Amniotic stem cell (primary cell): ENCODE measurements around the gene GUK1.

ENCODE experiments used
- DNase-seq: peaks from one replicate; lab custom pipeline; 2025; lab: John Stamatoyannopoulos, UW

GUK1 gene

DNA sequence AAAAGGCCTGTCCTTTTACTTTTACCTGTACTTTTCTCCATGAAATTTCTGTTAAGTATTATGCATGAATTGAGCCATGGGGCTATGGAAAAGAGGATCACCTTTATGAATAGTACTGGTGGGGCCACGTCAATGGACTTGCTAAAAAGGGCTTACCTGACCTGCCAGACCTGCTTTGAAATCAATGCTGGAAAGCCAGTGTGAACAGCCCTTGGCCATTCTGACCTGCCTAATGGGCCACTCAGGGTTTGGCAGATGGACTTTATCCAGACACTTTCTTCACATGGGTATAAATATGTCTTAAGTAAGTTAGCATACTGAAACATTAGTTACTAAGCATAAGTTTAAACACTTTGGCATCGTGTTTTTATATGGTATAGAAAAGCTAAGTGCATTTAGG is 8.3 kb upstream of the GUK1 start:
- no peak for DNase-seq

DNA sequence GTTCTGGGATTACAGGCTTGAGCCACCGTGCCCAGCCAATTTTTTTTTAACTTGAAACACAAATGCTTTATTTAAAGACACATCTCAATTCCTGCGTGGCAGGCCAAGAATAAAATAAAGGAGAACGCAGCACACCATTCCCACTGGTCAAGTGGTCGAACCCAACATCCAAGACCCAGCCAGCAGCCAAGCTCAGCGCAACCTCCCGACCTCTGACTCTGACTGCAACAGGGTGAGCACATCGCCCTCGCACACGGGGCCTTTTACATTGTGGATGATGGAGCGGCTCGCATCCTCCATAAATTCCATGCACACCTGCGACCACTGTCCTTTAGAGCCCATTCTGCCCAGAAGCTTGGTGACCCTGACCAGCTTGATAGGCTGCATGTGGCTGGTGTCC is 5.5 kb upstream of the GUK1 start:
- no peak for DNase-seq

DNA sequence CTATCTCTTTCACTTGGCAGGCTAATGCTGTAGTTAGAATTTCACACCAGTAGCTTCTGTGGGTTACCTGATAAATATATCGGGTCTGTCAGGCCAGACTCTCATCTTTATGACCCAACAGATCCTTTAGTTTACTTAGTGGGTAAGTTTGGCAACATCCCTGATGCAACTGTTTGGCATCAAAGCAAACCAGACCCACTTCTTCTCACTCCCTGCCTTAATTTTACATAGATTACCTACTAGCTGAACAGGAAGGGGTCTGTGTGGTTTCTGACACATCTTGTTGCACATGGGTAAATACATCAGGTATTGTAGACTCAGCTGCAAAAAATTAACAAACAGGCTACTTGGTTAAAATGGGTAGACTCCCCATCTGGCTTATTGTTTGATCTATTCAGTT is 3.2 kb upstream of the GUK1 start:
- no peak for DNase-seq

DNA sequence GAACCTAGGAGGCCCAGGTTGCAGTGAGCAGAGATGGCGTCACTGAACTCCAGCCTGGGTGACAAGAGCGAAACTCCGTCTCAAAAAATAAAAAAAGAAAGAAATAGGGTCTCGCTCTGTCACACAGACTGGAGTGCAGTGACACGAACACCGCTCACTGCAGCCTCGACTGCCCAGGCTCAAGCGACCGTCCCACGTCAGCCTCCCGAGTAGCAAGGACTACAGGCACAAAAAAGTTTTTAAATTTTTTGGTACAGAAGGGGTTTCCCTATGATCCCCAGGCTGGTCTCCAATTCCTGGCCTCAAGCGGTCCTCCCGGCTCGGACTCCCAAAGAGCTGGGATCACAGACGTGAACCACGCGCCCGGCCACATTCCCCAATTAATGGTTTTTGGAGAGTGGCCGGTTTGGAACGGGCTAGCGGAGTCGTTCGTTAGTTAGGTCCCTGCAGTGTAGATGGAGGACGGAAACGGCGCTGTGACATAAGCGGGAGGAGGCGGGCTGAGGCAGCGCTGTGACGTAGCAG is 611 bp upstream of the GUK1 start:
- DNase-seq, result no peak

DNA sequence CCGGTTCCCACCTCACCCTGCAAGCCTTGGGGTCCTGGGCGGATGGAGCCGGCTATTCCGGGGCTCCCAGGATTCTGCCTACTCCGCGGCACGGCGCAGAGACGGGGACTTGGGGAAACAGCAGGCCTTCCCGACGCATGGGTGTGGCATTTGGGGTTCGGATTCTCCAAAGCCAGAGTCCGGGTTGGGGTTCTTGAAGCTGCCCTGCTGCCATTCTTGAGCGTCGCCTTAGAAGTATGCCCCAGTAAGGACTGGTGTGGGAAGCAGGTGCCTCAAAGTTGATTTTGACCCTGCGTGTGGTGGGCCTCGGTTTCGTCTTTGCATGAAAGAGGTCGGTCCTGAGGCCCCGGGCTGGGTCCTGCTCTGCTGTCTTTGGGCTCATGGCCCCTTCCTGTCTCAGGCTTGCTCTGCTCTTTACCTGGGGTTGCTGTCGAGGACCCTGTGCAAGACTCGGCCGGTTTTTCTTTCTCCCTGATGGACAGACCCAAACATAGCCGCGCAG is 696 bp downstream of the GUK1 start:
- DNase-seq, result no peak

DNA sequence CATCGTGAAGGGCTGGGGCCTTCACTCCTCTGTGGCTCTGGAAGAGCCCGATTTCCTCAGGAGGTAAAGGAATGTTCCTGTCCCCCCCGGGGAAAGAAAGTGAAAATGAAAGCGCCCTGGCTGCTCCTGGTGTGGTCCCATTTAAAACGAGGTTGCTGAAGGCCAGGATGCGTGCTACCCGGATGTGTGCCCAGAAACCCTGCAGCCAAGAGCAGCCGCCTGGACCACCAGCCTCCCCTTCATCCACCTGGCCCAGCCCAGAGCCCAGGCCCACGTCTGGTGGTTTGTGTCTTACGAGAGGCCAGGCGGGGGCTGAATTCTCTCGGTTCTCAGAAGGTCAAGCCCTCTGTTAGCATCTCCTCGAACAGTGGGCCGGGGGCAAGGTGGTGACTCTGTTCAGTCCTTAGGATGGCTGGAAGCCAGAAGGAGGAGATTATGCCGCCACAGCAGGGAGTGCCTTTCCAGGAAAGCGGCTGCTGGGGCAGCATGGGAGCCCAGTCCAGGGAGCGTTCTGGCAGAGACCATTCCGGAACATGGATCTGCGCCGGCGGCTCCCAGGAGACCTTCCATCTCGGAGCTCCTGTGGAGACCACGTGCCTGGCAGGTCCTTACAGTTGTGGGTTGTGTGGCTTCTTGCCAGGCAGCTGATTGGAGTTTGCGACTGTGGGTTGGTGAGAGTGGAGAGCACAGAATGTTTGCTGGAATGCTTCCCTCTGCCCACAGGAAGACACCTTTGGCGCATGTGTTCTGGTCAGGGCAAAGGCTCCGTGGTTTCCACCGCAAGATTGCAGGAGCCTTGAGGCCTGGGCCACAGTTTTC is 1.4 kb downstream of the GUK1 start:
- no peak for DNase-seq

DNA sequence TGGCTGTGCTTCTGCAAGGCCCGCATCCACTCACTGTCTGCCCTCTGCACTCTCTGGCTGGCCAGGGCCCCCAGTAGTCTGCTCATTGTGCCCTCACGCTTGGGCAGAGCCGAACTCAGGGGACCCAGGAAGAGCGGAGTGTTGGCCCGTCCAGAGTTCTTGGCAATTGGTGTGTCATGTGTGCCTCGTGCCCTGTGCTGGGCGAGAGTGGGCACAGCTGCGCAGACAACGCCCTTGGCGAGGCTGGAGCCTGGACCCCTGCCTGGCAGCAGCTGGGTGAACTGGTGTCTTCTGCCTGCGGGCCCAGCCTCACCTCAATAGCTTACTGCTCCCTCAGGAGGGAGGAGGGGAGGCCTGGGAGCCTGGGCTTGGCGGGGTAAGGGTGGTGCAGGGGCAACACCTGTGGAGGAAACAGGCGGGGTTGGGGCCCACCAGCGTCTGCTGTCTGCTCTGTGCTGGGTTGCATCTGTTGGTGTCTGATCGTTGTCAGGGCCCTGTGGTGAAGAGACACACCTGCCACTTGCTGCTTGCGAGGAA is 2.1 kb downstream of the GUK1 start:
- no peak for DNase-seq

DNA sequence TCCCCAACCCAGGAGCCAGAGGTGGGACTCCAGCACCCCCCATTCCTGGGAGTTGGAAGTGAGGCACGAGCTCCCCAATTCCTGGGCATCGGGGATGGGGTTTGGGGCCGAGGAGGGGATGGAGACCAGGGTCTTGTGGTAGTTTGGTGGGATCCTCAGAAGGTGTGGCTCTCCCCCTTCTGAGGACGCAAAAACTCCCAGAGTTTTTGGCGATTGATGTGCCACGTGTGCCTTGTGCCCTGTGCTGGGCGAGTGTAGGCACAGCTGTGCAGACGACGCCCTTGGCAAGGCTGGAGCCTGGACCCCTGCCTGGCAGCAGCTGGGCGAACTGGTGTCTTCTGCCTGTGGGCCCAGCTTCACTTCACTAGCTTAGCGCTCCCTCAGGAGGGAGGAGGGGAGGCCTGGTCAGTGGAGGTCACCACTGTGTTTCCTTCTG is 2.6 kb downstream of the GUK1 start:
- no peak for DNase-seq

DNA sequence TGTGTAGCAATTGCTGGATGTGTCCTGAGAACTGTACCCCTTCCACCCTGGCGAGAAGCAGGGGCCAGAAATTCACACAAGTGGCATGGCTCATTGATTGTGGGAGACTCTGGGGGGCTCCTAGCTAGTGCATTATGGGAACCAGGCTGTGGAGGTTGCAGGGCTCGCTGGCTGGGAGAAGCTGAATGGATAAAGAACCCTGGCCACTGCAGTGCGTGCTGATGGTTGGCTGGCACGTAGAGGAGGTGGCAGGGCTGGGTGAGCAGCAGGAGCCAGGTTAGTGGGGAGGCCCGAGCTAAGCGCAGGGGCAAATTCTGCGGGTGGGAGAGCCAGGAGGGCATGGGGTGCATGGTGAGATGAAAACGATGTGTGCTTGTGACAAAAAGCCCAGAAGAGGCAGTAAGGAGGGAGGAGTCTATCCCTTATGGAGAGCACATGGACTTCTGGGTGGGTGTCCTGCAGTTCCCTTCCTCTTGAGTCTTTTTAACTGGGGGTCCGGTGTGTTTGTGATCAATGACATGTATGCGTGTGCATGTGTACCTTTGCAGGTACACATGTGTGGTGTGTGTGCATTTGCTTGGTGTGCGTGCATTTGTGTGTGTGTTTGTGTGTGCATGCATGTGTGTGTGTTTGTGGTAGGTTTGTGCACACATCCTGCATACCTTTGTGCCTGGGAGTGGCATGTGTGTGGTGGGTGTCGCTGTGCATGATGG is 3.6 kb downstream of the GUK1 start:
- no peak for DNase-seq

DNA sequence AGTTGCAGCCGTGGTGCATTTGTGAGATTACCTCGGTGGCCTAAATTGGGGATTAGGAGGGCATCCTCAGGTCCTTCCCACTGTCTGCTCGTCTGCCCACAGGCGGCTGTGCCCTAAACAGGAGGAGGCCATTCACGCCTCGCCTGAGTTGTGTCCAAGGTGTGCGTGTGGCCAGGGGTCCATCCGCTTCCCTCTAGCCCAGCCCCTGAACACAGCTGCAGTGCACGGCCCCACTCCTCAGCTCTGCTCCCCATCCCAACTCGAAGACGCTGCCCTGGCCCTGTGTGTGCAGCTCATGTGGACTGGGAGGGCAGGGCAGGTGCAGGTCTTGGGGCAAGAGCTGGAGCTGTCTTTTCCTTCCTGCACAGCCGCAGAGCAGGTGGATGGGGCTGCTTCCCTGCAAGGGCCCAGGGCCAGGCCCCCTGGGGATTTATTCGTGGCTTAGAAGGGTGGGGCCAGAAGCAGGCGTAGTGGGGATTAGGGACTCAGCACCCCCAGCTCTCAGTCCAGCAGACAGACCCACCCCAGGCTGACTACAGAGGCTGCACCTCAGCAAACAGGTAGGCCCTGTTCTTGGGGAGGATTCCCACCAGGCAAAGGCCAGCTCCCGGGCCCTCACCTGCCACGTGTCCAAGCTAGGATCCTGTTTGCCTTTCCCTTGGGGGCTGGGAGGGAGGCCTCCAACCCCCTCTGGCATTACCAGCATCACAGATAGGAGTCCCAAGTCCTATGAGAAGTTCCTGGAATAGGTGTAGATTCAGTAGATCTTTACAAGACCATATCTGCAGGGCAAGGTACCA is 4.3 kb downstream of the GUK1 start:
- no peak for DNase-seq

DNA sequence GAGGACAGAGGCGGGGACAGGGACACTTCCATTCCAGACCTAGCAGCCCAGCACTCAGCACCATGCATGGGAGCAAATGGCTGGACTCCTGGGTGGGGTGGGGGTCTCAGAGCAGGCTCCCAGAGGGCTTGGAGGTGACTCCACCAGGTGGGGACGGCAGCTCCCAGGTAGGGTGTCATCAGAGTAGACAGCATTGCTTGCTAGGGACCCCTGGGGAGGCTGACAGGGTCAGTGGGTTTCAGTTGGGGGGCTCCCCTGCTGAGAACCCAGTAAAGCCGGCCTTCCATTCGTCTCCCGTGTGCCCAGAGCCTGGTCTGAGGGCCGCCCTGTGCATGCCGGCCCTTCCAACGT is 4.9 kb downstream of the GUK1 start:
- no peak for DNase-seq

DNA sequence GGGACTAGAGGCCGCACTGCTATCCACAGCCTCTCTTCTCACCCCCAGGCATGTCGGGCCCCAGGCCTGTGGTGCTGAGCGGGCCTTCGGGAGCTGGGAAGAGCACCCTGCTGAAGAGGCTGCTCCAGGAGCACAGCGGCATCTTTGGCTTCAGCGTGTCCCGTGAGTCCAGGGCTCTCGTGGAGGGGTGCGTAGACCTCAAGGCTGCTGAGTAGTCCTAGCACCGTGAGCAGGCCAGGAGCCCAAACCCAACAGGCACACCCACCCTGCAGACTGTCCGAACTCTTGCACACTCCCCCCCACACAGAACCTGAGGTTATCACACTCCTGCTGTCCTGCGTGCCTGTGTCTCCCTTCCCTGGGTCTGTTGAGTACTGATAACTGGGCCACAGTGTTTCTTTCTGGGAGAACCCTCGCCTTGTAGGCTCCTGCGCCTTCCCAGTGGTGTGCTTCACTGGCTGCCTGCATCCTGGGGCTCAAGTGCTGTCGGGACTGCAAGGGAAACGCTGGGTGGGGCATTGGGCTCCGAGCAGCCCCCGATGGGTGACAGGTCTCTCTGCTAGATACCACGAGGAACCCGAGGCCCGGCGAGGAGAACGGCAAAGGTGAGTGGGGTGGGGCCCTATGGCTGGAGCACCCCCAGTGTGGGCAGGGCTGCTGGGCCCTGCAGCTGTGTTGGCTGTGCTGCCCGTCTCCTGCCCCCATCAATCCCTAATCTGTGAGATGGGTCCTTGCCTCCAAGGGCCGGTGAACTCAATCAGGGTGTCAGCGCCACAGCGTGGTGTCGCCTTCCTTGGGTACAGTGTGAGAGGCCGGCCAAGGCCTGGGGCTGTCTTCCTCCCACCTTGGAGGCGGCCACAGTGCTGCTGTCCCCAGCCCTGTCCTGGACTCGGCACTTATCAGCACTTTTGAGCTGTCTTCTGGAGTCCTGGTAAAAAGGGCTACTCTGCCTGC is 5.7 kb downstream of the GUK1 start:
- no peak for DNase-seq

DNA sequence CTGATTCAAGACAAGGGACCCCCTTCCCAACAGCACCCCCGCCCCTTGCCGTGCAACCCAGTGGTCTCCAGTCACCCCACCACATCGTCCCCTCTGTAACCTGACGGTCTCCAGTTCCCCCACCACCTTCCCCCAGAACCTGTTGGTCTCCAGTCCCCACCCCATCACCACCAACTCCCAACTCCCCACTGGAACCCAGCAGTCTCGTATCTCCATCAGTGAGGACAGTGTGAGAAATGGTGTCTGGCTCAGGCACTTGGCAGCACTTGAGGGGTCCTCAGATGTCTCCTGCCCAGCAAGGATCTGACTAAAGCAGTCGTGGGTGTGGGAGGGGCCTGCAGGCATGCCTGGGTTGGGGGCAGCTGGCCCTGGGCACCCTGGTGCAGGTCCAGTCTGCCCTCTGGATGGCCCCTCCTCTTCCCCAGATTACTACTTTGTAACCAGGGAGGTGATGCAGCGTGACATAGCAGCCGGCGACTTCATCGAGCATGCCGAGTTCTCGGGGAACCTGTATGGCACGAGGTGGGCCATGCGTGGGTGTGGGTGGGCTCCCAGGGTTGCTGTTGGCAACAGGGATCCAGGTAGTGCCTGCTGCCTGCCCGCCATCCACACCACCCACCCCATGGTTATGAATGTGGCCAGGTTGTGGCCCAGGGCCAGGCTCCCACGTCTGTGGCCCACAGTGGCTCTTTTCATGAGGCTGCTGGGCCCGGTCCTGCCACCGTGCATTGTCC is 6.5 kb downstream of the GUK1 start:
- DNase-seq, result no peak

DNA sequence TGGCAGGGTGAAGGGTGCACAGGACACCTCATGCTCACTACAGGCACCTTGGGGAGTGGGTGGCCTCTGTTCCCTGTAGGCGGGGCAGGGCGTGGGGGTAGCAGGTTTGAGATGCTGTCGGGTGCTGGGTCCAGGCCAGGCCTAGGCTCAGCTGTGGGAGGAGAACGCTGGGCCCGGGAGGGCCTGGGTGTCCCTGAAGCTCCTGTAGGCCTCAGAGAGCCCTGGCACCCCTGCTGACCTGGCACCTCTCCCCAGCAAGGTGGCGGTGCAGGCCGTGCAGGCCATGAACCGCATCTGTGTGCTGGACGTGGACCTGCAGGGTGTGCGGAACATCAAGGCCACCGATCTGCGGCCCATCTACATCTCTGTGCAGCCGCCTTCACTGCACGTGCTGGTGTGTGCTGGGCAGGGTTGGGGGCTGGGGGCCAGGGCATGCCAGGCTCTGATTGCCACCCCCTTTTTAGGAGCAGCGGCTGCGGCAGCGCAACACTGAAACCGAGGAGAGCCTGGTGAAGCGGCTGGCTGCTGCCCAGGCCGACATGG is 7.1 kb downstream of the GUK1 start:
- no peak for DNase-seq

DNA sequence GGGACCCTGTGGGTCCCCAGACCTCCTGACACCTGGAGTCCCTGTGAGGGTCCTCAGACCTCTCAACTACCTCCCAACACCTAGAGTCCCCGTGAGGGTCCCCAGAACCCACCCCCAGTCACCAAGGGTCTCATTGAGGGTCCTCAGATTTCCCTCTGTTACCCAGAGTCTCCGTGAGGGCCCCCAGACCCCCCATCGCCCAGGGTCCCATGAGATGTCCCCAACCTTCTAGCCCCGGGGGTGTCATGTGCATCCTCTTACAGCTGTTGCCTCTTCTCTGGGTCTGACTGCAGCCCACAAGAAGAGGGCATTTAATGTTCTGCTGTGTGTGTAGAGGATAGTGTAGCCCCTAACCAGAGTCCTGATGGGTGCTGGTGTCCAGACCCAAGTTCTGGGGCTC is 7.7 kb downstream of the GUK1 start:
- no peak for DNase-seq

DNA sequence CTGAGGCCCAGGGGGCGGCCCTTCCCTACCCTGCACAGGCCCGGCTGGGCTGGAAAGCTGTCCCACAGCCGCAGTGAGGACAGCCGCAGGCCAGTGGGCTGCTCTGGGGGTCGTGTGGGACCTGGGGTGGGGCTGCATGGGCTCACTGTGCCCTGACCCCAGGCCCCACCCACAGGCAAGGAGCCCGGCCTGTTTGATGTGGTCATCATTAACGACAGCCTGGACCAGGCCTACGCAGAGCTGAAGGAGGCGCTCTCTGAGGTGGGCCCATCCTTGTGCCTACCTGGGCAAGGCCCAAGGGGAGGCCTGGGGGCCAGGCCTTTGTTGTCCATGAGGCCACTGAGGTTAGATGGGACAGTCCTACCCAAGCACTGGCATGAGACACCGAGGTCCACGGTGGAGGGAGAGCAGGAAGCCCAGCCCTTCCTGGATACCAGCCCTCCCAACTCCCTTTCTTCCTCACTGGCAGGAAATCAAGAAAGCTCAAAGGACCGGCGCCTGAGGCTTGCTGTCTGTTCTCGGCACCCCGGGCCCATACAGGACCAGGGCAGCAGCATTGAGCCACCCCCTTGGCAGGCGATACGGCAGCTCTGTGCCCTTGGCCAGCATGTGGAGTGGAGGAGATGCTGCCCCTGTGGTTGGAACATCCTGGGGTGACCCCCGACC is 8.2 kb downstream of the GUK1 start:
- no peak for DNase-seq

DNA sequence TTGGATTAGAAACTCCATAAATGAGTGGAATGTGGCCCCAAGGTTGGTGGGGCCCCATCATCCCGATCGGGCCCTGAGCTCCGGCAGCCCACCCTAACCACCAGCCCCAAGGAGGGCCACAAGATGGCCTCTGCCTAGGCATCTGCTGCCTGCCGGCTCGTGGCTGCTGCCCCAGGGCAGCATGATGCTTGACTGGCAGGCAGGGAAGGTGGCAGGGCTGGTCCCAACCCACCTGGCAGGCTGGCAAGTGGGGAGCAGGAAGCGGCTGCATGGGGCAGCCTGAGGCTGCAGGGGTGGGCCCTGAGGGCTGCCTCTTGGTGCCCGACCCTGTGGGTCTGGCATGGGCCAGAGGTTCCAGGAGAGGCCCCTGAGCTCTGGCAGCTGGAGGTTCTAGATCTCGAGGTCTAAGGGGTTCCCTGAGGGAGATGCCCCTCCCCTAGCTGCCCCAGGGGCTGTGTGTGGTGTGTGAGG is 8.9 kb downstream of the GUK1 start:
- DNase-seq, result no peak

DNA sequence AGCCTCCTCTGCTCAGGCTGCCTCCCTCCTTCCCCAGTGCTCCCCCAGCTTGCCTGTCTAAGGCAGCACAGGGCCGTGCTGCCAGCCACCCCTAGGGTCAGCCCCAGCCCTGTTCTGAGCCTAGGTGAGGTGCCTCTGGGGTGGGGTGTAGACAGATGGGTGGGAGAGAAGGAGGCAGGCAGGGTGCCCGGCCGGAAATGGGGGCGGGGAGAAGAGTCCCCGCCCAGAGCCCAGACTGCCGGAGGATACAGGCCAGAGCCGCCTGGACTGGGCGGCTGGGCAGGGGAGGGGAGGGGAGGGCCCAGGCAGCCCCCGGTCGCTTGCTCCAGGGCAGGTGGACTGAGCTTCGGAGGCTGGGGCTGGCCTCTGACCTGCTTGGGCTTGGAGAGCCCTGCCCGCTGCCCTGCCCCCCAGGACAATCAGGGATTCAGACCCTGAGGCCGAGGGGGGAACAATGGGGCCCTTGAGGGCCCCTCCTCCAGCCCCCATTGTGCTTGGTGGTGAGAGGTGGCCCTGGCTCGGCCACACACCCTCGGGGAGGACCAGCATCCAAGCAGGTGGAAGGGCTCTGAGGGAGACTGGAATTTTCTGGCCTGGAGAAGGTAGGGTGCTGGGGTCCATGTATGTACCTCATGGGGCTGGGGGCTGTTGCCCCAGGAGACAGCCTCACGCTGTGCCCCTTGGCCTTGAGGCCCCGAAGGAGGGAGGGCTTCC is 9.5 kb downstream of the GUK1 start, which contains the start of gene GJC2:
Gene GJC2, plus strand, starts transcription at position 525 of the 714 bp plus-strand sequence. CDS start 7,829 bp downstream, outside the sequence.
- no peak for DNase-seq

DNA sequence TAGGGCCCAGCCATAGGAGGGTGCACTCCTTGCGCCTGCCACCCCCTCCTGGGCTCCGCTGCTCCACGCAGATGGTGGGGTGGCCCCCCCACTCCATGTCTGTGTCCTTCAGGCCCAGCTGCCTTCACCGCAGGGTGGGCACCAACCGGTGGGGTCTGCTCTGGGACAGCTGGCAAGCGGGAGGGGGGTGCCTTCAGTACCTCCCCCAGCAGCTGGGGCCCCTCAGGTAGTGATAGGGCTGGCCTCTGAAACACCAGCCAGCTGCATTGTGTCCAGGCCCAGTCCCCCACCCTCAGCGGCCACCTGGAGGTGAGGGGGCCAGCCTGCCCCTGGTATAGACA is 10.0 kb downstream of the GUK1 start:
- DNase-seq, result no peak
